Cerebellar nuclear complex (tissue), 1 donor: Measurements from ENCODE around the gene AGAP1.

Source experiments
- DNase-seq, 2 experiments: peaks; one replicate each; lab custom pipeline; 2025; lab: John Stamatoyannopoulos, UW

Gene AGAP1

DNA sequence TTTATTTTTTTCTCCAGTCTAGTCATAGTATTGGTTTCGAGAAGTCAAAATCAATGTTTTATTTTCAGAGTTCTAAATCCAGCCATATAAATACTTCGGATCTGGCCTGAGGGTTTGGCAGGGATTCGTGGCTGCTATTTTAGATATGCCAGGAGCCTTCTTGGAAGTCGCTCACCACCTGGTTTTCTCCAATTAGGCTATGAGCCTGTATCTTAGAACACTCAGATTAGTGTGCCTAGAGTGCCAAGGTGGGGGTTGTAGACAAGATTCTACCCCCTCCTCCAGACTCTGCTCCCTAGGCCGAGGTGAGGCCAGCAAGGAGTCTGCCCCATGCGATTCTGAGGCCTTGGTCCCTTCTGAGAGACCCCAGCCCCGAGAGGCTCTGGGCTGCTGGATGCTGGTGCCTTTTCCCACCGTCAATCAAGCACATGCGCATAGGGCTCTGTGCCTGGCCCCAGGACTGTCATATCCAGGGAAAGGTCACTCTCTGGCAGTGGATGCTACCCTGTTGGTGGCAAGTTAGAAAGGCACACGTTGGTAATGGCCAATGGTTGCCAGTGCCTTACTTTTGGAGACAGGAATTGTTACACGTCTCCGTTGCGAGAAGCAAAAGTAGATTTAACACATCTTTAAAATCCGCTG is 197.1 kb downstream of the AGAP1 start:
- no peak for DNase-seq

DNA sequence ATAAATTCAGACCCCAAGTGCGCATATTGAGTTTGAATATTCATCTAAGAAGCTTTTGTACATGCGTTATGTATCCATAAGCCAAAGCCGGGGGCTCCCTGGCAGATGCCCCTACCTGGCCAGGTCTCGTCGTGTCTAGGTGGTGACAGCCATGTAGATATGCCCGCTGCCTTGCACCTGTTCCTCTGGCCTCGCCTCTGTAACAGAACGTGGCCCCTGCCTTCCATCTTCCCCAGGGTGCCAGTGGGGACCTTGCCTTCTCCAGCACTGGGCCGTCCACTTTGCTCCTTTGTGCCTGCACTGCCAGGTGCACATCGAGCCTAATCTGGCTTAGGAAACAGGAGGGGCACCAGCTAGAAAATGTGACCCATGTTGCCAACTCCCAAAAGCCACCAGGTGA is 198.2 kb downstream of the AGAP1 start:
- DNase-seq, result no peak

- no peak for DNase-seq
These were observed 198.9 kb downstream of the AGAP1 start for GRCh38 chr2:235692671-235693171.

DNA sequence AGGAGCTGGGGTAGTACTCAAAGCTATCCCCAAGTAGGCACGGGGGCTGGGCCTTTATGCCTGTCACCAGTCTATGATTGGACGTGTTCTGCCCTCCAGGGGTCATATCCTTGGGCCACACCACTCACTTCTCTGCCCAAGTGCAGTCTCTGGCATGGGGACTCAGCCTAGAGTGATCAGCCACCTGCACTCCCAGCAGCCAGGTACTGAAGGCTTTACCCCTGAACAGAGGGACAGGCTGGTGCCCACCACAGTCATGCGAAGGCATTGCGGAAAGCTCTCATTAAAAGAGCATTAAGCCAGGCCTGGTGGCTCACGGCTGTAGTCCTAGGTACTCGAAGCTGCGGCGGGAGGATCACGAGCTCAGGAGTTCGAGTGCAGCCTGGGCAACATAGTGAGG is 199.4 kb downstream of the AGAP1 start:
- DNase-seq, result no peak

GRCh38 chr2:235694721-235695601 is 201.1 kb downstream of the AGAP1 start:
- DNase-seq, result no peak

DNA sequence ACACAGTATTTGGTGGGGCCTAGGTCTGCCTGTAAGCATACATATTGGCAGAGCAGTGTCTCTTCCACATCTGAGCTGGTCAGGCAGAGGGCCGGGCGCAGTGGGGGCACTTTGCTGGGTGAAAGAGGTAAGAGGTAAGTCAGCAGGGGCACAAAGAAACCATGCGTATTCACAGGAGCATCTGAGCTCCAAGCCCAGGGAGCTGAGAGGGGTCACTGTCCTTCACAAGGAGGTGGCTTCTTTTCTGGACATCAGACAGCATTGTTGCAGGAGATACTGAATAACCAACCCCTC is 201.7 kb downstream of the AGAP1 start:
- DNase-seq, result no peak

GRCh38 chr2:235697041-235697440 is 203.2 kb downstream of the AGAP1 start:
- no peak for DNase-seq

DNA sequence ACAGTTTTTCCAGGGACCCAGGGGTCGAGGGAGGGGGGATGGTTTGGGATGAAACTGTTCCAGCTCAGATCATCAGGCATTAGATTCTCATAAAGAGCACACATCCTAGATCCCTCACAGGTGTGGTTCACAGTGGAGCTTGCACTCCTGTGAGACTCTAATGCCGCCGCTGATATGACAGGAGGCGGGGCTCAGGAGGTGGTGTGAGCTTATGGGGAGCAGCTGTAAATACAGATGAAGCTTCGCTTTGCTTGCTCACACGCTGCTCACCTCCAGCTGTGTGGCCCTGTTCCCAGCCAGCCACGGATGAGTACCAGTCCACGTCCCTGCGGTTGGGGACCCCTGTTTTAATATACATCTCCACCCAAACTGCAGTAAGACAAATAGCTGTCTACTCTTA is 204.2 kb downstream of the AGAP1 start:
- DNase-seq, result no peak

DNA sequence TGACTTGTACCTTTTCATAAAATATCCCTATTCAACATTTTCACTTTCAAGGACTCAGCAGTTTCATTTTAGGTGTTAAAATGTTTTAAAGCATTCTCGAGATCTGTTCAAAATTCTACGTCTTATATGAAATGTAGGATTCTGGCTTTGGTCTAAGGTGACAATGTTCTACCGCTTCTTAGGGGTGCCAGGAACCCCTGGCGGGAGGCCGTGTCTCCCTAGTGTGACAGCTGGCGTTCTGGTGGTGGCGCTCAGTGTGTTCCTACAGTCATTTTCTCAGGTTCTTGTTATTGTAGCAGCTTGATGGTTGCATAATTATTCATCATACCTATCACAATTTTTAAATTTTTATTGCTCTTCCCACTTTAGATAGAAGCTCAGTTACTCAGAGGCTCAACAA is 204.6 kb downstream of the AGAP1 start:
- DNase-seq, result no peak

GRCh38 chr2:235699576-235699975 is 205.7 kb downstream of the AGAP1 start:
- DNase-seq, result no peak

- DNase-seq, result no peak
These were observed 207.6 kb downstream of the AGAP1 start for GRCh38 chr2:235701206-235701981.

- DNase-seq, result no peak
These were observed 208.3 kb downstream of the AGAP1 start for GRCh38 chr2:235702186-235702585.

DNA sequence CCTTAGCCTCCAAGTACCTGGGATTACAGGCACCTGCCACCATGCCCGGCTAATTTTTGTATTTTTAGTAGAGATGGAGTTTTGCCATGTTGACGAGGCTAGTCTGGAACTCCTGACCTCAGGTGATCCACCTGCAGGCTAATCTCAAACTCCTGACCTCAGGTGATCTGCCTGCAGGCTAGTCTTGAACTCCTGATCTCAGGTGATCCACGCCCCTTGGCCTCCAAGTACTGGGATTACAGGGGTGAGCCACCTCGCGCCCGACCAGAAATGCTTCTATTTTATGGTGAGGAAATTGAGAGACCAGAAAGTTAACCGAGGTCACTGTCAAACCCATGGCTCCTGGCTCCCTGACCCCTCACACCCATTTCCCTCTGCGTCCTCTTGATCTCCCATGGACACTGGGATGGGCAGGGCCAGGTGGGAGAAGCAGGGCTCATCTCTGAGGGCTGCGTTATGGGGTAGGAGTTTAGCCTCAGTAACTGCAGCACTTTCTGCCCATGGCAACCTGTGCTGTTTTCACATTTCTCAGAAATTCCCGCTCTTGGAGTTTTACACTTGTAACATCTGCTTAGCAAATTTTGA is 210.0 kb downstream of the AGAP1 start:
- DNase-seq, result no peak

- DNase-seq, result no peak
These were observed 211.5 kb downstream of the AGAP1 start for GRCh38 chr2:235705296-235705695.

- DNase-seq, result no peak
These were observed 212.7 kb downstream of the AGAP1 start for GRCh38 chr2:235706506-235706905.

DNA sequence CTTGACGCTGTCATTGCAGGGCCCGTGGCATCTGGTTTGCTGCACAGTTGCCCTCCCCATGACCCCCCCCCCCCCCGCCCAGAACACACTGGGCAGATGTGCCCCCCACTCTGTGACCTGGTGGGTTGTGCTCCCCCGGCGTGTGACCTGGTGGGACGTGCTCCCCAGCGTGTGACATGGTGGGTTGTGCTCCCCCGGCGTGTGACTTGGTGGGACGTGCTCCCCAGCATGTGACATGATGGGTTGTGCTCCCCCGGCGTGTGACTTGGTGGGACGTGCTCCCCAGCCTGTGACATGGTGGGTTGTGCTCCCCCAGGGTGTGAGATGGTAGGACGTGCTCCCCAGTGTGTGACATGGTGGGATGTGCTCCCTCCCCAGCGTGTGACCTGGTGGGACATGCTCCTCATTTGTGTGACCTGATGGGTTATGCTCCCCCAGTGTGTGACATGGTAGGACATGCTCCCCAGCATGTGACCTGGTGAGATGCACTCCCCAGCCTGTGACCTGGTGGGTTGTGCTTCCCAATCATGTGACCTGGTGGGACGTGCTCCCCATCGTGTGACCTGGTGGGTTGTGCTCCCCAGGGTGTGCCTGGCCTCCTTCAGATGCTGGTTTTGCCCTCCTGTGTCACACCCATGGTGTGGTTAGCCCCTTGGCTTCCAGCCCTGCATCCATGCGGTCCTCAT is 213.7 kb downstream of the AGAP1 start:
- DNase-seq, result no peak

- no peak for DNase-seq
These were observed 215.4 kb downstream of the AGAP1 start for GRCh38 chr2:235709124-235709813.

DNA sequence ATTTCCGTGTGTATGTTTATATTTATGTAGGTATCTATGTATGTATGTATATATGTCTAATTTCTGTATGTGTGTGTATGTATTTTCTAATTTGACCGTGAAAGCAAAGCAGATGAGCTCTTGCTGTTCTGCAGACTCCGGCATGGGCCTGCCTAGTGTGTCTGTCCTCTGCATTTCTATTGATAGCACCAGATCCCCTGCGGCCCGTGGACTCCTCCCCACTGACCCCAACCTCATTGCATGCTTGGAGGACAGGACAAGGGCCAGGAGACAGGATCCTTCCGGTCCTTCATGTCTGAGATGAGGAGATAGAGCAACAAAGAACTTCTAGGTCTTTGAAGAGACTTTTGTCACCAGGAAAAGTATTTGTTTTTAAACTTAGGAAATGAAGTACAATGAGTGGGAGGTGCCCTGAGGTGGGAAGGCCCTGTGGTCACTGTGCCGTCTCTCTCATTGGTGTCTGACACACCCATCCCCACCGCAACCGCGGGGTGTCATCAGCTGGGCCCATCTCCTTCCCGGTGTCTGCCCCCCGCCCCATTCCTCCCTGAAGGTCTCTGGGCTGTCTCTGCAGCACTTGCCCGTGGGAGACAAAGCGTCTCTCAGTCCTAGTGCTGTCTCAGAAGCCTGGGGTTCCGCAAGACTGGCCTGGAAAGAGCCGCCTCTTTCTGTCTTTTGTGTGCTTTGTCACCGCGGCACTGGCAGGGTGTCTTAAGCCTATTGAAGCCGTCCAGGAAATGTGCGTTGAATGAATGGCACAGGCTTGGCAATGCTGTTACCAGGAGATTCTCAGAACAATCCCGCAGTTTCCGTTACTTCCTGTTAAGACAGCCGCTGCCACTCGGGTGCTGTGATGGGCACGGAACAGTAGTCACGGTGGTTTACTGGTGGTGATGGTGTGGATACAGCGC is 216.4 kb downstream of the AGAP1 start:
- DNase-seq, result no peak

- DNase-seq, result no peak
These were observed 217.1 kb downstream of the AGAP1 start for GRCh38 chr2:235710933-235711332.

DNA sequence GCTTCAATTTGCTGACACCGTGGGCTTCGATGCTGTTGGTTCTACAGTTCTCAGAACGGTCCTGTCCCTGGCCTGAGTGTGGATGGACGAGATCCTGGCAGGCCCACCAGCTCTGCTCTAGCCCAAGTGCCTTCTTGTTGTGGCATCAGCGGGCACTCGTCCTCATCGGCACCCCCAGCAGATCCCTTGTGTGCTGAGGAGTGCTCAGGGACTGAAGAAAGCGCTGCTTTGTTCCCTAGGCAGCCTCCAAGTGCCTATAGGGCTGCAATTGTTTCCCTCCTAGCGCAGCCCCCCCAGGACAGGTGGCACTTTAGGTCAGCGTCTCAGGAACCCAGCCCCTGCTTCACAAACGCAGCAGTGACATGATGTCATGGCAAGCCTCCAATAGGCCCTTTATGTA is 217.7 kb downstream of the AGAP1 start:
- DNase-seq, result no peak
